GM21526 (cell line): ENCODE results near the gene DNAJC22.
"Not testable (repeated sequence)": the region's sequence is repeated elsewhere in the genome, so short reads cannot be mapped to it uniquely, and the experiment has no call there.

Source experiments
- ATAC-seq: cut with Tn5 transposase; IDR thresholded peaks from one replicate; pipeline ENCODE4 v1.9.1; 2021; ENCODE audit warnings: moderate library complexity; ENCODE audit not compliant: unreplicated experiment, low FRiP score

Gene DNAJC22

GRCh38 chr12:49346659-49347310 is at the start of gene DNAJC22:
Gene DNAJC22 (plus strand): TSS chr12:49346888. CDS start chr12:49348873, 1,985 bp downstream.
- ATAC-seq: no peak

- ATAC-seq: no peak
These were observed 49.0 kb upstream of the DNAJC22 start for GRCh38 chr12:49297695-49298060.

- ATAC-seq: no peak
These were observed 48.5 kb upstream of the DNAJC22 start for GRCh38 chr12:49298160-49298559.

GRCh38 chr12:49301760-49302159 is 44.9 kb upstream of the DNAJC22 start:
- no peak for ATAC-seq

- no peak for ATAC-seq
These were observed 42.5 kb upstream of the DNAJC22 start for GRCh38 chr12:49304161-49304560.

GRCh38 chr12:49305762-49306510 is 40.8 kb upstream of the DNAJC22 start:
- ATAC-seq: no peak

- no peak for ATAC-seq
These were observed 37.3 kb upstream of the DNAJC22 start for GRCh38 chr12:49309386-49309785.

GRCh38 chr12:49310451-49311000 is 36.2 kb upstream of the DNAJC22 start:
- ATAC-seq: not testable (repeated sequence)

- ATAC-seq: no peak
These were observed 31.9 kb upstream of the DNAJC22 start for GRCh38 chr12:49314811-49315210.

- not testable (repeated sequence) for ATAC-seq
These were observed 29.6 kb upstream of the DNAJC22 start for GRCh38 chr12:49317118-49317517.

GRCh38 chr12:49320411-49321103 is 26.1 kb upstream of the DNAJC22 start:
- ATAC-seq: not testable (repeated sequence)

- no peak for ATAC-seq
These were observed 24.4 kb upstream of the DNAJC22 start for GRCh38 chr12:49322367-49322707.

- peak; percentile 96 for ATAC-seq
These were observed 23.8 kb upstream of the DNAJC22 start, which contains the start of gene TROAP for GRCh38 chr12:49322708-49323523. Gene TROAP (plus strand): TSS chr12:49323255. CDS start chr12:49323609, 354 bp downstream.

GRCh38 chr12:49323524-49324097 is 23.1 kb upstream of the DNAJC22 start:
- no peak for ATAC-seq

- ATAC-seq: no peak
These were observed 21.1 kb upstream of the DNAJC22 start for GRCh38 chr12:49325606-49326005.

GRCh38 chr12:49327368-49327767 is 19.3 kb upstream of the DNAJC22 start:
- ATAC-seq: no peak

GRCh38 chr12:49327887-49328286 is 18.8 kb upstream of the DNAJC22 start:
- no peak for ATAC-seq

- no peak for ATAC-seq
These were observed 17.9 kb upstream of the DNAJC22 start for GRCh38 chr12:49328816-49329215.

- ATAC-seq: no peak
These were observed 16.6 kb upstream of the DNAJC22 start for GRCh38 chr12:49330032-49330619.
